DND-41 (cell line): ENCODE results near the gene FBXW2.

ENCODE experiments used
- EZH2 ChIP-seq: IDR thresholded peaks from 3 replicates; pipeline ENCODE4 v1.6.1; 2012; ENCODE audit warnings: borderline replicate concordance, low read depth, mild to moderate bottlenecking, moderate library complexity, low read length, inconsistent platforms; ENCODE audit not compliant: severe bottlenecking
- TF ChIP-seq, protein P1 (sequence below): IDR thresholded peaks from 2 replicates; pipeline ENCODE4 v1.5.1; 2012; ENCODE audit warnings: borderline replicate concordance, low read length, moderate library complexity, mild to moderate bottlenecking; ENCODE audit not compliant: poor library complexity, severe bottlenecking; ENCODE audit errors: extremely low read depth

DNA sequence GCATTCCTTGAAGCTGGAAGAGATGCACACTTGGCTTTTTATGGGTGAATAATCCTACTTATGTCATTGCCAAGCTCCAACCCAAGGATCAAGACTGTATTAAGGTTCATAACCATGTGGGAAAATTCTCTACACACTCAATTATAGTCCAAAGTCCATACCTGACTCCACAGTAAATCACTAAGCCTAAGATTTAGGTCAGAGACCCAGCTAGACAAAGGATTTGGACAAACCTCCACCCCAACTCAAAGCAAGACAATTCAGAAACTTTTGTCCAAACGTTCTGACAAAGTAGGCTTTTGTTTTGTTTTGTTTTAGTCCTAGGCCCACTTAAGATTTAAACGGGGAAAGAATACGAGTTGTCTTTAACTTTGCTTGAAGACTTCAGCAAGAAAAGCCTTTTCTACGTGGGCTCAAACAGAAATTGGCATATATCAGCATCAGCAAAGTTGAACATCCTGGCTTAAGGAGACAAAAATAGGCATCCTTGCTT is 80.6 kb downstream of the FBXW2 start:
- TF ChIP-seq, protein P1, sequence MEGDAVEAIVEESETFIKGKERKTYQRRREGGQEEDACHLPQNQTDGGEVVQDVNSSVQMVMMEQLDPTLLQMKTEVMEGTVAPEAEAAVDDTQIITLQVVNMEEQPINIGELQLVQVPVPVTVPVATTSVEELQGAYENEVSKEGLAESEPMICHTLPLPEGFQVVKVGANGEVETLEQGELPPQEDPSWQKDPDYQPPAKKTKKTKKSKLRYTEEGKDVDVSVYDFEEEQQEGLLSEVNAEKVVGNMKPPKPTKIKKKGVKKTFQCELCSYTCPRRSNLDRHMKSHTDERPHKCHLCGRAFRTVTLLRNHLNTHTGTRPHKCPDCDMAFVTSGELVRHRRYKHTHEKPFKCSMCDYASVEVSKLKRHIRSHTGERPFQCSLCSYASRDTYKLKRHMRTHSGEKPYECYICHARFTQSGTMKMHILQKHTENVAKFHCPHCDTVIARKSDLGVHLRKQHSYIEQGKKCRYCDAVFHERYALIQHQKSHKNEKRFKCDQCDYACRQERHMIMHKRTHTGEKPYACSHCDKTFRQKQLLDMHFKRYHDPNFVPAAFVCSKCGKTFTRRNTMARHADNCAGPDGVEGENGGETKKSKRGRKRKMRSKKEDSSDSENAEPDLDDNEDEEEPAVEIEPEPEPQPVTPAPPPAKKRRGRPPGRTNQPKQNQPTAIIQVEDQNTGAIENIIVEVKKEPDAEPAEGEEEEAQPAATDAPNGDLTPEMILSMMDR: no peak
- no peak for TF ChIP-seq EZH2
